Spleen (tissue), 11 donors: ENCODE measurements around the gene CTNNA1. TPM values are rescaled to one million over a fixed set of nuclear protein-coding genes. Genes with fewer than 3 reads are reported as not detected.

Experiments
- DNase-seq: peaks from one replicate; pipeline ENCODE4 v3.0.0-alpha.2; 2020
- H3K27ac ChIP-seq, 8 donors: fragments of 200-600 bp; sonication (generic) in 7 of 8; 1 replicate in 4 of 8; 2 replicates in 4 of 8; pipeline versions ENCODE4 v1.5.0 to v1.8.0; 2016 to 2021; ENCODE audit warnings: inconsistent platforms in 4 of 8, mild to moderate bottlenecking in 4 of 8, moderate library complexity in 1 of 8
- H3K27me3 ChIP-seq, 7 donors: fragments of 200-600 bp; sonication (generic) in 6 of 7; replicated peaks in 1 of 7; 1 replicate in 4 of 7; 2 replicates in 3 of 7; pipeline versions ENCODE4 v1.5.0 to v1.8.0; 2016 to 2021; ENCODE audit warnings: inconsistent platforms in 3 of 7, mild to moderate bottlenecking in 1 of 7
- H3K36me3 ChIP-seq, 6 donors: fragments of 200-600 bp; sonication (generic) in 5 of 6; 1 replicate in 4 of 6; 2 replicates in 2 of 6; pipeline versions ENCODE4 v1.5.0 to v1.8.0; 2016 to 2021; ENCODE audit warnings: inconsistent platforms in 2 of 6
- H3K4me1 ChIP-seq, 6 donors: fragments of 200-600 bp; sonication (generic) in 5 of 6; 1 replicate in 3 of 6; 2 replicates in 3 of 6; pipeline versions ENCODE4 v1.5.0 to v1.8.0; 2016 to 2021; ENCODE audit warnings: inconsistent platforms in 3 of 6
- H3K4me3 ChIP-seq, 8 donors: fragments of 200-600 bp; sonication (generic) in 7 of 8; 1 replicate in 4 of 8; 2 replicates in 4 of 8; pipeline versions ENCODE4 v1.5.0 to v1.8.0; 2016 to 2021; ENCODE audit warnings: inconsistent platforms in 4 of 8, mild to moderate bottlenecking in 4 of 8, moderate library complexity in 2 of 8
- H3K9me3 ChIP-seq, 8 donors: fragments of 200-600 bp; sonication (generic) in 7 of 8; 1 replicate in 4 of 8; 2 replicates in 4 of 8; pipeline versions ENCODE4 v1.5.0 to v1.8.0; 2016 to 2021; ENCODE audit warnings: inconsistent platforms in 4 of 8
- CTCF ChIP-seq, 11 experiments: fragments of 200-600 bp in 7 of 11; fragments of 450-650 bp in 4 of 11; sonication (generic) in 4 of 11; IDR thresholded peaks in 8 of 11; conservative IDR thresholded peaks in 3 of 11; 1 replicate in 7 of 11; 2 replicates in 4 of 11; pipeline versions ENCODE4 v1.4.0 to v1.8.0; 2016 to 2021; ENCODE audit warnings: antibody characterized with exemption in 11 of 11, inconsistent platforms in 4 of 11, mild to moderate bottlenecking in 1 of 11
- POLR2A ChIP-seq, 3 donors: fragments of 450-650 bp; IDR thresholded peaks; one replicate each; pipeline ENCODE4 v1.5.1; 2017; ENCODE audit warnings: antibody characterized with exemption in 3 of 3, mild to moderate bottlenecking in 1 of 3
- POLR2AphosphoS5 ChIP-seq, 3 donors: sonication (generic); formaldehyde crosslinking; IDR thresholded peaks; one replicate each; pipeline ENCODE4 v1.5.1; 2017; ENCODE audit warnings: antibody characterized with exemption in 3 of 3
- WGBS, 5 donors: extraction: QIAGEN DNeasy Blood & Tissue Kit in 3 of 5; methylation state at CpG; one replicate each; pipeline versions ENCODE4 v1.1.5 to v1.1.7; 2013 to 2018; 5-methylcytosine and 5-hydroxymethylcytosine counted together
- intact Hi-C: fragments of 100-400 bp; cut with DNase I; formaldehyde crosslinking; loops from one replicate; pipeline ENCODE4 v1.15.0; 2023; ENCODE audit warnings: low total_unique reads
- polyA plus RNA-seq, 3 donors: library from polyadenylated mRNA; stranded (reverse); fragments of 200-250 nt; gene quantifications; one replicate each; pipeline ENCODE4 v1.2.1, GENCODE V29; 2013
- total RNA-seq, 7 donors: library from RNA; depleted of rRNA in 3 of 7; stranded (reverse); fragments of >200 nt in 3 of 7; fragmentation: NEBNext Ultra II Directional in 4 of 7; extraction: Animal tissue kit (Norgen Biotek cat#: 25700) in 4 of 7; gene quantifications; one replicate each; pipeline versions ENCODE4 v1.1.0 to v1.2.1, GENCODE V29; 2016 to 2021
- donor health status: healthy with polysubstance abuse.
- donor health status: DM: no; HTN: no; CAD: no; lungs with moderate emphysema.
- donor health status: DM: no; HTN: no; CAD: no.
- donor health status: Bipolar disorder and iron deficiency.
- donor health status: healthy.
- donor health status: DM: no; HTN: no; CAD: no.
- donor health status: DM: yes; HTN: yes; CAD: no.

The CTNNA1 gene
- total and polyA plus RNA-seq, 10 donors = 26.7 to 313 (median 186) TPM

- H3K4me1 ChIP-seq = peaks cover 0 to 15% (median 5%) of the 10 kb centered on the region in 6 donors
- WGBS, 5 donors = 81 to 93% (median 86%) methylated on average over 8 of the region's 8 CpGs
- H3K4me3 ChIP-seq = no peak overlapping the region
- peaks cover 7 to 91% (median 67%) of the 10 kb centered on the region in 6 donors for H3K36me3 ChIP-seq
- TF ChIP-seq CTCF (IDR thresholded peaks at IDR 0.05 in 8 of 11, conservative IDR thresholded peaks at IDR 0.05 in 3 of 11) (no peak), POLR2AphosphoS5 (IDR thresholded peaks at IDR 0.05) (no peak), POLR2A (IDR thresholded peaks at IDR 0.05) (no peak)
- H3K27ac ChIP-seq = peak overlapping the region in 1 of 8 donors; percentile 7
- no peaks in the 10 kb centered on the region for H3K27me3 ChIP-seq
- DNase-seq = no peak
- intact Hi-C loops = loop anchor here (10.0 kb wide), 1 partner anchor 93 kb away; no protein-coding TSS in a partner anchor
- H3K9me3 ChIP-seq = no peaks in the 10 kb centered on the region
Measured at GRCh38 chr5:138927544-138927943, 174.3 kb downstream of the CTNNA1 start.

- Histone ChIP-seq H3K4me3 (no peak overlapping the region), H3K27ac (peak overlapping the region in 1 of 8 donors; percentile 7), H3K4me1 (peaks cover 0 to 15% (median 5%) of the 10 kb centered on the region in 6 donors), H3K9me3 (no peaks in the 10 kb centered on the region), H3K27me3 (no peaks in the 10 kb centered on the region), H3K36me3 (peaks cover 7 to 95% (median 72%) of the 10 kb centered on the region in 6 donors)
- 73 to 90% (median 76%) methylated on average over 5 to 7 of the region's 7 CpGs for WGBS, 5 donors
- intact Hi-C loops = loop anchor here (10.0 kb wide), 1 partner anchor 93 kb away; no protein-coding TSS in a partner anchor
- peak; percentile 80 for DNase-seq
- no peak for TF ChIP-seq CTCF (IDR thresholded peaks at IDR 0.05 in 8 of 11, conservative IDR thresholded peaks at IDR 0.05 in 3 of 11)
- peak; percentile 65 to 71 (median 69) for TF ChIP-seq POLR2AphosphoS5 (IDR thresholded peaks at IDR 0.05)
Measured at GRCh38 chr5:138927979-138928378, 174.8 kb downstream of the CTNNA1 start.

GRCh38 chr5:138929571-138929955 lies 176.3 kb downstream of the CTNNA1 start:
- WGBS, 5 donors = 87 to 99% (median 93%) methylated on average over 4 of the region's 4 CpGs
- TF ChIP-seq CTCF (IDR thresholded peaks at IDR 0.05 in 8 of 11, conservative IDR thresholded peaks at IDR 0.05 in 3 of 11) (no peak), POLR2AphosphoS5 (IDR thresholded peaks at IDR 0.05) (no peak), POLR2A (IDR thresholded peaks at IDR 0.05) (no peak)
- intact Hi-C loops = loop anchor here (10.0 kb wide), 1 partner anchor 95 kb away; no protein-coding TSS in a partner anchor
- Histone ChIP-seq H3K27ac (no peak overlapping the region), H3K4me1 (peaks cover 0 to 15% (median 5%) of the 10 kb centered on the region in 6 donors), H3K4me3 (no peak overlapping the region), H3K27me3 (no peaks in the 10 kb centered on the region), H3K36me3 (peaks cover 7 to 100% (median 79%) of the 10 kb centered on the region in 6 donors), H3K9me3 (no peaks in the 10 kb centered on the region)
- no peak for DNase-seq

- Histone ChIP-seq H3K4me3 (no peak overlapping the region), H3K36me3 (peaks cover 7 to 100% (median 75%) of the 10 kb centered on the region in 6 donors), H3K4me1 (peaks cover 0 to 15% (median 5%) of the 10 kb centered on the region in 6 donors), H3K9me3 (no peaks in the 10 kb centered on the region), H3K27ac (no peak overlapping the region), H3K27me3 (no peaks in the 10 kb centered on the region)
- intact Hi-C loops = no loop called here
- TF ChIP-seq CTCF (IDR thresholded peaks at IDR 0.05 in 8 of 11, conservative IDR thresholded peaks at IDR 0.05 in 3 of 11) = no peak
- TF ChIP-seq POLR2A (IDR thresholded peaks at IDR 0.05) = no peak
- TF ChIP-seq POLR2AphosphoS5 (IDR thresholded peaks at IDR 0.05) = no peak
- DNase-seq = no peak
- 87 to 95% (median 90%) methylated on average over 10 of the region's 10 CpGs for WGBS, 5 donors
Measured at GRCh38 chr5:138930371-138931097, 177.3 kb downstream of the CTNNA1 start.
